HG03108 (cell line): Measurements from ENCODE around the gene DCTD.

Source experiments
- ATAC-seq: cut with Tn5 transposase; IDR thresholded peaks from one replicate; pipeline ENCODE4 v1.9.1; 2021; ENCODE audit warnings: moderate library complexity; ENCODE audit not compliant: unreplicated experiment

The DCTD gene

GRCh38 chr4:182895791-182896292, 21.3 kb downstream of the DCTD start:
- no peak for ATAC-seq

- no peak for ATAC-seq
These were observed 22.4 kb downstream of the DCTD start for GRCh38 chr4:182894681-182895275.

DNA sequence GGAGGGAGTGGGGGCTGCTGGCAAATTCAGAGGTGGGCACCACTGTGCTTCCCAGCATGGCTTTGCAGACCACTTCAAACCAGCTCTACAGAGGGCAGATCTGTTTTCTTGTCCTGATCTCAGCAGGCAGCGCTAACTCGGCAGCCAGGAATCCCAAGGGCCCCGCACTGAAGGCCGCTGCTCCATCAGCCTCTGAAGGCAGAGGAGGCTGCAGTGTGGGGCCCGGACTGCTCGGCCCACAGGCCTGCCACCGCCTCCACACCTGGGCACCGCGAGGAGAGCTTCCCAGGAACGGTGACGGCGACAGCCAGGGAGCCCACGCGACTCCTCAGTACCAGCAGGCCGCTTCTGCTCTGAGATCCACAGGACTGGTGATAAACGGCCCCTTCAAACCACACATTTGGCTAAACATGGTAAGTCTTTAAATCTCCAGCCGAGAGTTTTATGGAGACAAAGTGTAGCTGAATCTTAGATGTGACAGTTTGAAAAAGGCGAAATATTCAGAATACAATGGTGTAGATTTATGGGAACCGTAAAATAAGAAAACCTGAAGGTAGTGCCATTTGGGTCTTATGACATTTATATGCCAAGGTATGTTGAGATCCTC, 23.6 kb downstream of the DCTD start:
- ATAC-seq = no peak

DNA sequence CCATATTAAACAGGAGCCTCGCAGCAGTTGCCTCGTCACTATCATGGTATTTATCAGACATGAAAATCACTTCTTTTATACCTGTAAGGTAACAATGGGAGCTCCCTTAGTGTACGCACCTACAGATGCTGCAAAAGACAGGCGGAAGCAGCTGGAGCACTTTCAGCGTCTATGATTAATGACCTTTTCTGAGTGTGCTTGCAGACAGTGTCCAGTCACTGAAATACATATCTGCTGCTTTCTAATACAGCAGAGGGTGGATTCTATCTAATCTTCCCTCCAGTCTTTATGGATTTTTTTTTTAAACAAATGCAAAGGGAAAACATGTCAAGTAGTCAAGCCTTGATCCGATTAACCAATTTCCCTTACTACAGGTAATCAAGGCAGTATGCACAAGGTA, 24.1 kb downstream of the DCTD start:
- ATAC-seq = no peak

- no peak for ATAC-seq
These were observed 27.0 kb downstream of the DCTD start for GRCh38 chr4:182890202-182890601.

- ATAC-seq = no peak
These were observed 28.3 kb downstream of the DCTD start for GRCh38 chr4:182888891-182889290.

- ATAC-seq = no peak
These were observed 30.4 kb downstream of the DCTD start for GRCh38 chr4:182886768-182887167.

- ATAC-seq = no peak
These were observed 31.0 kb downstream of the DCTD start for GRCh38 chr4:182886205-182886604.

DNA sequence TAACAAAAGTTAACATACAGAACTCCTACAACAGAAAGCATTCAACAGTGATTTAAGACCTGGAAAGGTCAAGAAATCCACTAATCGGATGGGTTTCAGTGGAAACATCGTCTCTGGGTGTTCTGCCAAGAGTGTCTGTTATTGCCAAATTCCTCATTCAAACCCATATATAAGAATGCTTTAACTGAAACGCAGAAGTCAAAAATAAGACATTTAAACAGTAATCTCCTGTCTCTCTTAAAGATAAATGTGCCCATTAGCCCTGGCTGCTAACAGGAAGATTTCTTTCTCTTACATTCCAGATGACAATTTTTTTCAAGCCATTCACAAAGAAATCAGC, 31.5 kb downstream of the DCTD start:
- no peak for ATAC-seq

GRCh38 chr4:182885022-182885737, 32.0 kb downstream of the DCTD start:
- no peak for ATAC-seq

DNA sequence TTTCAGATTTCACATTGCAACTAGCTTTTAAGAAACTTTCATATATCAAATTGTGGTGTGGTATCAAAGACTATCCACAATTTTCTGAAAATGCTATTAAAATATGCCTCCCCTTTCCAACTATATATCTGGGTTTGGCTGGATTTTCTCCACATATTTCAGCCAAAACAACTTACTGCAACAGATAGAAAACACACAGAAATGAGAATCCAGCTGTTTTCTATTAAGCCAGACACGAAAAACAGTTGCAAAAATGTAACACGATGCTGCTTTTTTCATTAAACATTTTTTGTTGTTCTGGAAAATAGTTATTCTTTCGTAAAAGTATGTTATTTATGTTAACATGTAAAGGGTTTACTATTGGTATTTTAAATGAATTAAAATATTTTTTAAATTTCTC, 33.1 kb downstream of the DCTD start:
- no peak for ATAC-seq

GRCh38 chr4:182883351-182883750, 33.8 kb downstream of the DCTD start:
- no peak for ATAC-seq

DNA sequence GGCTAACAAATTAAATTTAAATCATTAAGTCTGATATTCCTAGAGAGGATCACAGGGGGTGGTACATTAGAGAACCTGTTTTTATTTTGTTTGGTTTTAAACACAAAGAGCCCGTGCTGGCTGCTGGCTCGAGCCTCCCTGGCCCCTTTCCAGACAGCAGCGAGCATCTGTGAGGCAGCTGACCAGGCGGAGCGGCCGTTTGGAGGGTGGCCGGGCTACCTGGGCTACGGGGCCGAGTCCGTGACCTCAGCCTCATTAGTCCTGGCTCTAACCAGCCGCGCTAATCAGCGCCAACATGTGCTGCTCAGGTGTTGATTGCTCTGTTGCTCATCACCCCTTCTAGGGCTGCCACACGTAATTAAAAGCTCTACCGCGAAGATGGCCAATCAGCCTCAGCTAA, 35.3 kb downstream of the DCTD start:
- no peak for ATAC-seq

DNA sequence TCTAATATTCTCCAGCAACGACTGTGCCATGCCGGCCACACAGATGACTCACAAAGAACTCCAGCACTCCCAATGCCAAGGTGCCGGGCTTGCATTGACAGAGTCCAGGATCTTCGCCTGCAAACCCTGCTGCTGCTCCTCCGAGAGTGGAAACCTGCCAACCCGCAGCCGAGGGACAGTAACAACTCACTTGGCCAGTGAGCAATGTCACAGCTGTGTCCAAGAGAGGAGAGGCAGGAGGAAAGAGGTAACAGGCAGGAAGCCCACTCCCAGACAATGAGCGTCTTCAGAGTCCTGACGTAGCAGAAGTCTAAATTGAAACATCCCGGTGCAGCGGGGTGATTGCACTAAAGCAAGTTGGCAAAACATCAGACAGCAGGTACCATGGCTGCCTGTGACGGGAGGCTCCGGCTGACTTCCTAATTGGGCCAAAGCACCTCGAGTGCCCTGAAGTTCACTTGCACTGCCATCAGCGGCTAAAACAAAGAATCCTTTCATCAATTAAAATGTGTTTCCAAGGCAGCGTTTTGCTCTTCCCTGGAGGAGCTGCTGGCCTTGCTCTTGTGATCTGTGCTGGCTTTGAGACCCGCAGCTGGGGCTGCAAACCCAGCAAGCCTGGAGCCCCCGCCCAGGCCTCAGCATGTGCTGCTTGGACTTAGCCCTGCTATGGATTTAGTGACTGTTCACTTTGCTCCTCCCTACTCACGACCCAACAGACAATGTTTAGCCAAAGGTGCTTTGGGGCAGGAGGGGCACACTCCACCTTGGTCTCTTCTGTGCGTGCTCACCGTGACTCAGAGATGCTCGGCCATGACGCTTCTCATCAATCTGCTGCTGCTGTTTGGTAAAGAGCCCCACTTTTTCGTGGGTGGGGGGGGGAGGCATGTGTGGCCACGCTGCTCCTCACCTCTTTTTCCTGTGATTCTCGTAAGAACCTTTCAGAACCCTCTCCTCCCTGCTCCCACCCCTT, 36.5 kb downstream of the DCTD start:
- ATAC-seq = no peak

DNA sequence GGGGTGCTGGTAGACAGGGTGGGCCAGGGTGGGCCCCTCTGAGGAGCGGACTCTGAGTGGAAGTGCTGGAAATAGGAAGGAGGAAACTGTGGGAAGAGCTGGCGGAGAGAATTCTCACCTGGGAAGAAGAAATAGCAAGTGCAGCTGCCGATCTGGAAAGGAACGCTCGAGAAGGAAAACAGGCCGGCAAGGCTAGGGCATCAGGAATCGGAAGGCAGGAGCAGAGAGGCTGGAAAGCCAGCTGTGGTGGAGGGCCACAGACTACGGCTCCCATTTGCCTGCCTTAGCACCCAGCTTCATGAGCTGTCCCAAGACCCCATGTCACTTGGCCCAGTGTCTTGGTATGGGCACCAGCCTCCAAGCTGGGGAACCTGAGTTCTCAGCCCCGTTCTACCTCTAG, 37.3 kb downstream of the DCTD start:
- ATAC-seq = no peak

GRCh38 chr4:182878633-182879495, 38.3 kb downstream of the DCTD start:
- ATAC-seq = no peak

DNA sequence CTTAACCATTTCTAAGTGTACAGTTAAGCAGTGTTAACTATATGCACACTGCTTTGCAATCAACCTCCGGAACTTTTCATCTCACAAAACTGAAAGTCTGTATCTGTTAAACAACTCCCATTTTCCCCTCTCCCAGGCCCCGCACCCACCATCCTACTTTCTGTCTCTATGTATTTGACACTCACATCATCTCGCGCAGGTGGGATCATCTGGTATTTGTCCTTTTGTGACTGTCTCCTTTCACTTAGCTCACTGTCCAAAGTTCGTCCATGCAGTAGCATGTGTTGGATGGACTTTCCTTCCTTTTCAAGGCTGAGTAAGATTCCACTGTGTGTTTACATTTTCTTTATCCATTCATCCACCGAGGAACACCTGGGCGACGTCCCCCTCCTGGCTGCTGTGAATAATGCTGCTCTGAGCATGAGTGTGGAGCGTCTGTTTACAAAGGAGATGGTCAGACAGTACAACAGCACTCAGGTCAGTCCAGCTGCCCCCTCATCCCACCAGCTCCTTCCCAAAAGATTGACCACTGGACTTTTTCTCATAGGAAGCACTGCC, 39.8 kb downstream of the DCTD start:
- ATAC-seq = no peak

DNA sequence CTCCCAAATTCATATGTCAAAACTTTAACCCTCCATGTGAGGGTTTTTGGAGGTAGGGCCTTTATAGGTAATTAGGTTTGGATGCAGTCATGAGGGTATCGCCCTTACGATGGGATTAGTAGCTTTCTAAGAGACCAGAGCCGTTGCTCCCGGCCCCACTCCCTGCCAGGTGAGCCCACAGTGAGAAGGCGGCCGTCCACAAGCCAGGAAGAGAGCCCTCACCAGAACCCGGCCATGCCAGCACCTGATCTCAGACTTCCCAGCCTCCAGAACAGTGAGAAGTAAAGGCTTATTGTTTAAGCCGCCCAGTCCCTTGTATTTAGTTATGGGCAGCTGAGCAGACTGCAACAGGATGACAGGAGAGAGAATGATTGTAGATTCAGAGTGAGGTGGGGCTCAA, 40.8 kb downstream of the DCTD start:
- ATAC-seq = no peak

- no peak for ATAC-seq
These were observed 41.5 kb downstream of the DCTD start for GRCh38 chr4:182875453-182876405.
